Endothelial cell of umbilical vein (primary cell): ENCODE measurements around the gene FBXO34.

ENCODE experiments used
- EZH2 ChIP-seq: IDR thresholded peaks from 2 replicates; pipeline ENCODE4 v1.6.1; 2012; ENCODE audit warnings: borderline replicate concordance, low read depth, mild to moderate bottlenecking, moderate library complexity, low read length, inconsistent platforms; ENCODE audit not compliant: severe bottlenecking
- FOS ChIP-seq: IDR thresholded peaks from 2 replicates; pipeline ENCODE4 v1.6.1; 2011; ENCODE audit warnings: mild to moderate bottlenecking, low read length, moderate library complexity, borderline replicate concordance; ENCODE audit not compliant: insufficient read depth
- GATA2 ChIP-seq: IDR thresholded peaks from 2 replicates; pipeline ENCODE4 v1.7.0; 2011; ENCODE audit warnings: low read depth, mild to moderate bottlenecking, moderate library complexity, mixed read lengths, low read length; ENCODE audit not compliant: insufficient read length, insufficient read depth
- JUN ChIP-seq: IDR thresholded peaks from 2 replicates; pipeline ENCODE4 v1.6.1; 2011; ENCODE audit warnings: borderline replicate concordance, low read depth; ENCODE audit not compliant: insufficient read length, insufficient read depth
- MYC ChIP-seq: IDR thresholded peaks from one replicate; pipeline ENCODE4 v1.6.1; 2011; ENCODE audit warnings: mild to moderate bottlenecking, low read depth, low read length
- POLR2A ChIP-seq: IDR thresholded peaks from 2 replicates; pipeline ENCODE4 v1.6.1; 2012; ENCODE audit warnings: low read depth, mild to moderate bottlenecking, control low read depth, low read length
- POLR2AphosphoS5 ChIP-seq: IDR thresholded peaks from 2 replicates; pipeline ENCODE4 v1.6.1; 2012; ENCODE audit warnings: low read depth, mild to moderate bottlenecking, control low read depth, low read length, moderate library complexity; ENCODE audit not compliant: insufficient read depth
- TF ChIP-seq, protein P1 (sequence below), 2 donors: IDR thresholded peaks; 1 replicate in 1 of 2; 2 replicates in 1 of 2; pipeline ENCODE4 v1.5.1; 2011; ENCODE audit warnings: low read length in 2 of 2, mild to moderate bottlenecking in 2 of 2, moderate library complexity in 2 of 2, control low read depth in 1 of 2, inconsistent platforms in 1 of 2, low read depth in 1 of 2; ENCODE audit not compliant: insufficient read depth in 1 of 2; ENCODE audit errors: extremely low read depth in 1 of 2
- TF ChIP-seq, protein P2 (sequence below): IDR thresholded peaks from 2 replicates; pipeline ENCODE4 v1.6.1; 2011; ENCODE audit not compliant: insufficient read depth, insufficient read length

DNA sequence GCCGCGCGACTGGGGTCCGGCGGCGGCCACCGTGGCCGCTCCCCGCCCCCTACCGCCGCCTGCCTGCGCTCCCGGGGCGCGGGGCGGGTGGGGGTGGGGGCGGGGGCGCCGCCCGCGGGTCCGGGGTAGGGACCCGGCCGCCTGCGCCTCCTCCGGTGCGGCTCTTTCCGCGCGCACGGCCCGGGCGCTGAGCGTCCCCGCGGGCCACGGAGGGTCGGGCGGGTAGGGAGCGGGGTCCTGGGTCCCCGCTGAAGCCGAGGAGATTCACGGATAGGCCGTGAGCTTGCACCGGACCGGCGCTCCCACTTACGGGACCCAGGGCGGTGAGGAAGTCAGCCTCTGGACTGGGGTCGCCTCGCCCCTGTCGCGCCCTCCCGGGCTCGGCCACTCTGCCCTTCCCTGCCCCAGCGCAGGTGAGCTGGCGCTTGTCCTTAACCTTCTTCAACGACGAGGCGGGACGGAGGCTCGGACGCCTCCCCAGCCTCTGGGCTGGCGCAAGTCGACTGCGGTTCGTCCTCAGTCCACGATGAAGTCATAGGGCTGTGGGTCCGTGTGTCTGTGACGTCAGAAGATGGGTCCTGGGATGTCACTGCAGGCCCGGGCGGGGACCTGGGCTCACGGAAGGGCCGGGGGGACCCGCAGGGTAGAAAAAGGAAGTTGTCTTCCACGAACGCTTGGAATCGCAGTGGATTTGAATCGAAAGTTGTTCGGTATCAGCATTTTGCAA lies 514 bp downstream of the FBXO34 start:
- TF ChIP-seq, protein P1, sequence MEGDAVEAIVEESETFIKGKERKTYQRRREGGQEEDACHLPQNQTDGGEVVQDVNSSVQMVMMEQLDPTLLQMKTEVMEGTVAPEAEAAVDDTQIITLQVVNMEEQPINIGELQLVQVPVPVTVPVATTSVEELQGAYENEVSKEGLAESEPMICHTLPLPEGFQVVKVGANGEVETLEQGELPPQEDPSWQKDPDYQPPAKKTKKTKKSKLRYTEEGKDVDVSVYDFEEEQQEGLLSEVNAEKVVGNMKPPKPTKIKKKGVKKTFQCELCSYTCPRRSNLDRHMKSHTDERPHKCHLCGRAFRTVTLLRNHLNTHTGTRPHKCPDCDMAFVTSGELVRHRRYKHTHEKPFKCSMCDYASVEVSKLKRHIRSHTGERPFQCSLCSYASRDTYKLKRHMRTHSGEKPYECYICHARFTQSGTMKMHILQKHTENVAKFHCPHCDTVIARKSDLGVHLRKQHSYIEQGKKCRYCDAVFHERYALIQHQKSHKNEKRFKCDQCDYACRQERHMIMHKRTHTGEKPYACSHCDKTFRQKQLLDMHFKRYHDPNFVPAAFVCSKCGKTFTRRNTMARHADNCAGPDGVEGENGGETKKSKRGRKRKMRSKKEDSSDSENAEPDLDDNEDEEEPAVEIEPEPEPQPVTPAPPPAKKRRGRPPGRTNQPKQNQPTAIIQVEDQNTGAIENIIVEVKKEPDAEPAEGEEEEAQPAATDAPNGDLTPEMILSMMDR (IDR thresholded peaks at IDR 0.05; ENCODE audit: extremely low read depth in 1 of 2, insufficient read depth in 1 of 2, low read depth in 1 of 2, low read length in 2 of 2): no peak
- TF ChIP-seq, protein P2, sequence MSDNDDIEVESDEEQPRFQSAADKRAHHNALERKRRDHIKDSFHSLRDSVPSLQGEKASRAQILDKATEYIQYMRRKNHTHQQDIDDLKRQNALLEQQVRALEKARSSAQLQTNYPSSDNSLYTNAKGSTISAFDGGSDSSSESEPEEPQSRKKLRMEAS: no peak
- TF ChIP-seq JUN (no peak), POLR2A (no peak), EZH2 (no peak), POLR2AphosphoS5 (no peak), GATA2 (no peak), FOS (no peak), MYC (no peak)
